Measurements from ENCODE around the gene PARD3B.

- TF ChIP-seq ZNF274 (IDR thresholded peaks at IDR 0.05; ENCODE audit: low read depth, low read length) = no peak
- no peak for TF ChIP-seq YY1 (IDR thresholded peaks at IDR 0.05; ENCODE audit: insufficient read depth, insufficient read length)
- TF ChIP-seq SUZ12 (IDR thresholded peaks at IDR 0.05; ENCODE audit: extremely low read depth, insufficient read depth, insufficient read length) = no peak
Measured at GRCh38 chr2:205495819-205496218, 950.5 kb downstream of the PARD3B start.

All from NT2/D1 (cell line).